ENCODE results near the gene ATP10A. TPM values are rescaled to one million over a fixed set of nuclear protein-coding genes. Genes with fewer than 3 reads are reported as not detected.

Gene ATP10A
- total RNA-seq, 2 experiments from 2014 or later: 20.5 to 22.4 TPM

DNA sequence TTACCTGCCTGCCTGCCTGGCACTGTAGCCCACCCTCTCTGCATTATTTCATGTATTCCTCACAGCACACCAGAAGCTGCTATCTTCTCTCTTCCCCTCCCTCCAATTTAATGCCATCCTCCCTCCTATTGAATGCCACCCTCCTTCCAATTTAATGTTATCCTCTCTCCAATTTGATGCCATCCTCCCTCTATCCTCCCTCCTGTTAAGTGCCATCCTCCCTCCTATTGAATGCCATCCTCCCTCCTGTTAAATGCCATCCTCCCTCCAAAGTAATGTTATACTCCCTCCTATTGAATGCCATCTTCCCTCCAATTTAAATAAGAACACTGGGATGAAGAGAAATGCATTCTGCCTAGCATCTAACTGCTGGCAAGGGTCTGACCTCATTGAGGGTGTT, 11.1 kb downstream of the ATP10A start:
- ChIA-PET CTCF (interaction anchor here (1.2 kb wide), 1 partner anchor 10 kb away, joined by 3 read pairs; no protein-coding TSS in a partner anchor), POLR2A (no interaction called here)
- DNase-seq: no peak
- Mint-ChIP-seq H3K4me3 (peak overlapping the region; percentile 18), H3K4me1 (peaks cover 92% of the 10 kb centered on the region), H3K27me3 (no peaks in the 10 kb centered on the region), H3K9me3 (ENCODE audit: low read depth) (peaks cover 3% of the 10 kb centered on the region), H3K27ac (peak overlapping the region; percentile 100), H3K36me3 (ENCODE audit: low read depth) (peaks cover 34% of the 10 kb centered on the region)
- no peak for ATAC-seq
- intact Hi-C loops (cut with DNase I, micrococcal nuclease): loop anchor here in 1 of 2 experiments (5.0 kb wide), 1 partner anchor 415 kb away; the partner anchor contains the start of gene UBE3A

DNA sequence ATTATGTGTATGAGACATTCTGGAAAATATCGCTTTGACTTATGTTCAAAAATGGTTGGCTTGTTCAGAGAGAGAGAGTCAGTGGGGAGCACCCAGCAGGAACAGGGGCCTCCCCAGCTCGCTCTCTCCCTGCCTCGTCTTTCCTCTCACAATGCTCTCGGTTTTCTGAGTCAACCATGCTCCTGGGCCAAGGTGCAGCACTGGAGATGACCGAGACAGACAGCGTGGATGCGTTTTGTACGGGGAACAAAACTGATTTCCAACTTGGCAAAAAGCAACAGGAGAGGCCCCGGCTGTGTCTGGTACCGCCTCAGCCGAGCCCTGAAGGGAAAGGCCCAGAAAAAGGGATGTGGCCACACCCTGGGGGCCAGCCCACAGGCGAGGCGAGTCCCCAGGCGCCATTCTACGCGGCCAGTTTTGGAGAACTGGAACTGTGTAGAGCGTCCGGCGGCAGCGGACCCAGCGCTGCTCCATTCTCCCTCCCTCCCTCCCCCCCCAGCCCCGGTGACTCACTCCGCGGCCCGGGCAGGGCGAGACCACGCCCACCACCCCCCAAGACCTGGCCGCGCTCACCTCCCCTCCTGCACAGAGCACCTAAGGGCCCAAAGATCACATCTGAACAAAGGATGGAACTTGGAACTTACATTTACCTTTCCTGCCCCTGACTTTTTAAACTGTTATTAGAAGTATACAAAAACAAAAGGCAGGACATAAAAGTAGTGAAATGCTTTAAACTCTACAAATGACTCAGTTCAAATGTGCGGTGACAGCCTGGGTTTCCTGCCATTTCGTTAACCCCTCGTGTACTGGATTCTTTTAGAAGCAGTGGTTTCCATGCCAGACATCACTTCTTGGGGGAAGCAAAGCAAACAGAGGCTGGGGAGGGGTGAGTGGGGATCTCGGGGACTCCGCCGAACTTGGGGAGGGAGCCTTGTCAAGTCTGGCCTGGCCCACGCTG, 12.7 kb downstream of the ATP10A start:
- Mint-ChIP-seq H3K27ac (peak overlapping the region; percentile 100), H3K9me3 (ENCODE audit: low read depth) (peaks cover under 1% of the 10 kb centered on the region), H3K27me3 (no peaks in the 10 kb centered on the region), H3K4me1 (peaks cover 92% of the 10 kb centered on the region), H3K36me3 (ENCODE audit: low read depth) (peaks cover 26% of the 10 kb centered on the region), H3K4me3 (peak overlapping the region; percentile 76)
- POLR2A ChIA-PET: interaction anchor here (0.6 to 1.0 kb wide), 2 partner anchors 61 to 108 kb away, joined by 3 to 4 read pairs; no protein-coding TSS in a partner anchor
- CTCF ChIA-PET: interaction anchor here (1.1 kb wide), 1 partner anchor 10 kb away, joined by 3 read pairs; no protein-coding TSS in a partner anchor
- ATAC-seq (peak; percentile 79), DNase-seq (peak; percentile 87)
- intact Hi-C loops (cut with DNase I, micrococcal nuclease): loop anchor here (1.0 to 5.0 kb wide), 7 partner anchors 10 to 413 kb away; partner anchors contain the start of gene UBE3A (in 2 of the 2)

DNA sequence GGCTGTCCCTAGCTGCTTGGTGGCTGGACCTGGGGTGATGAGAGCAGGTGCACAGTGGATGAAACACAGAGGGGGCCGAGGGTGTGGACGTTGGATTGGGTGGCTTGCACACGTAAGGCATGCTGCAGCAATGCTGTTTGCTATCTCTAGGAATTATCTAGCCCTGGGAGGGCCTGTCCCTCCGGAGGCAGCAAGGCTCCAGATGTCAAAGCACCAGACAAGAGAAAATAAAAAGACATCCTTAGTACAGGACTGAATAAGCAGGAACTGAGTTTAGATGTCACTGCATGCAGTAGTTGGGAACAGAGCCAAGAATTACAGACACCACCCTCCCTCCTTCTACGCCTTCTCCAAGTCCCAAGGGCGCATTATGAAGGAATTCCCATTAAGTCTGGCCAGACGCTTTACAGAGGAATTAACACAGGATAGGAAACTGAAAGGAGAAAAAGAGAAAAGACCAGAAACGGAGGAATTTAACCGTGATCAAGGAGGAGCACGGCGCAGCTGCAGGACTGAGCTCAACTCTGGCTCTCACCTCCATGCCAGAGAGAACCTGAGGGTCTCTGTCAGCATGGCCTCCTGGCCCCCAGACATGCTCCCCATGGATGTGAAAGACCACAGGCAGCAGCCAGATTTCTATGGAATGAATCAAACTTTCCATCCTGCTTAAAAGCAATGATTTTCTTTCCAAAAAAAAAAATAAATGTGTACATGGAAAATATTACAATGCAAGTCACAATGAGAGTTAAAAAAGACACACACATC, 13.8 kb downstream of the ATP10A start:
- Mint-ChIP-seq H3K4me1 (peaks cover 90% of the 10 kb centered on the region), H3K4me3 (peak overlapping the region; percentile 76), H3K36me3 (ENCODE audit: low read depth) (peaks cover 28% of the 10 kb centered on the region), H3K27ac (peak overlapping the region; percentile 100), H3K27me3 (no peaks in the 10 kb centered on the region), H3K9me3 (ENCODE audit: low read depth) (no peaks in the 10 kb centered on the region)
- DNase-seq: peak; percentile 54
- intact Hi-C loops (cut with DNase I, micrococcal nuclease): loop anchor here (1.0 to 10.0 kb wide), 3 partner anchors 56 to 235 kb away; no protein-coding TSS in a partner anchor
- ChIA-PET POLR2A (interaction anchor here (0.6 to 2.0 kb wide), 5 partner anchors 8 to 109 kb away, joined by 3 to 4 read pairs (median 4); no protein-coding TSS in a partner anchor), CTCF (interaction anchor here (0.6 to 1.1 kb wide), 2 partner anchors 11 to 18 kb away, joined by 3 read pairs; no protein-coding TSS in a partner anchor)
- ATAC-seq: peak; percentile 25

DNA sequence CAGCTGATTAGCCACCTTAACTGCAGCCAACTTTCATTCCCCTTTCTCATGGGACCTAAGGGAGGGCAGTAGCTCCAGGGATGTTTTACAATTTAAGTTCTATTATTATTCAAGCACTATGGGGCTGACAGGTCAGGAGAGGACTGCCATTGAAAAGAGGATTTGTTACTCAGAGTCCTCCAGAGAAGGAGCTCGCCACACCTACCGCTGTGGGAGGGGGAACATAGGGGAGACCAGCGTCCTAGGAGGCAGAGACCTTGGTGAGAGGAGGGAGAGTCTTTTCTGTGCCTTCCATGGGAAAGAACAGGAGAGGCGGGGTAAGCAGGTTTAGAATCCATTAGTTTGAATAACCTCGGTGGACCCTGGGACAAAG, 14.4 kb downstream of the ATP10A start:
- POLR2A ChIA-PET: interaction anchor here (1.2 to 2.0 kb wide), 2 partner anchors 9 to 11 kb away, joined by 3 to 4 read pairs; no protein-coding TSS in a partner anchor
- intact Hi-C loops (cut with DNase I, micrococcal nuclease): loop anchor here (1.0 to 10.0 kb wide), 3 partner anchors 57 to 236 kb away; no protein-coding TSS in a partner anchor
- ATAC-seq (no peak), DNase-seq (no peak)
- Mint-ChIP-seq H3K27me3 (no peaks in the 10 kb centered on the region), H3K9me3 (ENCODE audit: low read depth) (no peaks in the 10 kb centered on the region), H3K4me3 (peak overlapping the region; percentile 76), H3K4me1 (peaks cover 89% of the 10 kb centered on the region), H3K36me3 (ENCODE audit: low read depth) (peaks cover 29% of the 10 kb centered on the region), H3K27ac (peak overlapping the region; percentile 100)
- CTCF ChIA-PET: no interaction called here

DNA sequence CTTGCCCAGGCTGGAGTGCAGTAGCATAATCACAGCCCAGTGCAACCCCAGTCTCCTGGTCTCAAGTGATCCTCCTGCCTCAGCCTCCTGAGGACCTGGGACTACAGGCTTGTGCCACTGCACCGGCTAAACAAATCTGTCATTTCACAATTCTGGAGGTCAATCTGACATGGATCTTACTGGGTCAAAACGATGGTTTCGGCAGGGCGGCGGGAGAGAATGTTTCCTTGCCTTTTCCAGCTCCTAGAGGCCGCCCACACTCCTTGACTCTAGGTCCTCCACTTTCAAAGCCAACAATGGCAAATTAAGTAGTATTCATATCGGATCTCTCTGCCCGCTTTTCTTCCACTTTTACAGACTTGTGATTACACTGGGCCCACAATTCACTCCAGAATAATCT, 14.8 kb downstream of the ATP10A start:
- Mint-ChIP-seq H3K36me3 (ENCODE audit: low read depth) (peaks cover 30% of the 10 kb centered on the region), H3K4me1 (peaks cover 88% of the 10 kb centered on the region), H3K27ac (peak overlapping the region; percentile 100), H3K4me3 (peak overlapping the region; percentile 76), H3K9me3 (ENCODE audit: low read depth) (no peaks in the 10 kb centered on the region), H3K27me3 (no peaks in the 10 kb centered on the region)
- ATAC-seq (no peak), DNase-seq (no peak)
- ChIA-PET CTCF (interaction anchor here (1.2 to 1.8 kb wide), 2 partner anchors 25 to 41 kb away, joined by 3 to 6 read pairs; no protein-coding TSS in a partner anchor), POLR2A (interaction anchor here (1.2 to 2.0 kb wide), 2 partner anchors 9 to 12 kb away, joined by 3 to 4 read pairs; no protein-coding TSS in a partner anchor)
- intact Hi-C loops (cut with DNase I, micrococcal nuclease): loop anchor here in 1 of 2 experiments (10.0 kb wide), 1 partner anchor 236 kb away; no protein-coding TSS in a partner anchor

DNA sequence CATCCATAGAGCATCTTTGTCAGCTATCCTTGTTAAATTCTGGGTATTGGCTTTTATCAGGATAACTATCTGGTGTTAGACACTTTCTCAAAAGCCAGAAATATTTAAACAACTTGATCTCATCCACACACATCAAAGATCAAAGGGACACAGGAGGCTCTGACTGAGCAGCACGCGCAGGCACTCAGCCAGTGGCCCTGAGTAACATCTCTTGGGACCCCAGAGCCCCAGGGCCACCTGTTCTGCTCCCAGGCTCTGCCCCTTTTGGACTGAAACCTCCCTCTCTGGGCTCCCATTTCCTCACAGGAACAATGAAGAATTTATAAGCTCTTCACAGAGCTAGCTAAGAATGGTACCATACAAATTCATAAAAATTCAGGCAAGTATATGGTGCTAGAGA, 16.1 kb downstream of the ATP10A start:
- Mint-ChIP-seq H3K27ac (peak overlapping the region; percentile 73), H3K4me3 (no peak overlapping the region), H3K27me3 (no peaks in the 10 kb centered on the region), H3K9me3 (ENCODE audit: low read depth) (no peaks in the 10 kb centered on the region), H3K36me3 (ENCODE audit: low read depth) (peaks cover 24% of the 10 kb centered on the region), H3K4me1 (peaks cover 85% of the 10 kb centered on the region)
- POLR2A ChIA-PET: no interaction called here
- CTCF ChIA-PET: interaction anchor here (0.7 to 1.8 kb wide), 6 partner anchors 9 to 40 kb away, joined by 3 to 6 read pairs (median 3); no protein-coding TSS in a partner anchor
- no peak for DNase-seq
- intact Hi-C loops (cut with DNase I, micrococcal nuclease): loop anchor here in 1 of 2 experiments (2.0 to 10.0 kb wide), 3 partner anchors 14 to 238 kb away; no protein-coding TSS in a partner anchor
- no peak for ATAC-seq

DNA sequence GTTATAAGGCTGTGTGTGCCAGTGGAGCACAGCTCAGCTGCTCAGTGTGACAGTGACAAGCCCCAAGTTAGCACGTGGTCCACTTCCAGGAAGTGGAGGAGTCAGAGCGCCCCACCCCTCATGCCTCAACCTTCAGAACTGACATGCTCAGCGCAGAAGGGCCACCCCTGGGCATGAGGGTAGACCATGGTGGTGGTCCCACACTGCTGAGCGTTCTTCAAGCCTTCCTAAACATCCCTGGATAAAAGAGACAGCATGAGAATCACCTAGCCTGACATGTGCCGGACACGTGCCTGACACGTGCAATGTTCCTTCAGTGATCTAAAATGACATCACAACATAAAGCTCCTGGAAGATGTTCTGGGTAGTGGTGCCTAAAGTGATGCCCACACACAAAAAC, 16.8 kb downstream of the ATP10A start:
- H3K27me3 Mint-ChIP-seq: no peaks in the 10 kb centered on the region
- H3K4me3 Mint-ChIP-seq: no peak overlapping the region
- DNase-seq (peak; percentile 81), ATAC-seq (peak; percentile 38)
- intact Hi-C loops (cut with DNase I, micrococcal nuclease): loop anchor here in 1 of 2 experiments (2.0 to 10.0 kb wide), 3 partner anchors 14 to 238 kb away; no protein-coding TSS in a partner anchor
- peaks cover 24% of the 10 kb centered on the region for H3K36me3 Mint-ChIP-seq (ENCODE audit: low read depth)
- peak overlapping the region; percentile 90 for H3K27ac Mint-ChIP-seq
- peaks cover 82% of the 10 kb centered on the region for H3K4me1 Mint-ChIP-seq
- CTCF ChIA-PET: interaction anchor here (0.5 to 1.8 kb wide), 5 partner anchors 9 to 40 kb away, joined by 3 to 6 read pairs (median 3); no protein-coding TSS in a partner anchor
- POLR2A ChIA-PET: no interaction called here
- no peaks in the 10 kb centered on the region for H3K9me3 Mint-ChIP-seq (ENCODE audit: low read depth)

DNA sequence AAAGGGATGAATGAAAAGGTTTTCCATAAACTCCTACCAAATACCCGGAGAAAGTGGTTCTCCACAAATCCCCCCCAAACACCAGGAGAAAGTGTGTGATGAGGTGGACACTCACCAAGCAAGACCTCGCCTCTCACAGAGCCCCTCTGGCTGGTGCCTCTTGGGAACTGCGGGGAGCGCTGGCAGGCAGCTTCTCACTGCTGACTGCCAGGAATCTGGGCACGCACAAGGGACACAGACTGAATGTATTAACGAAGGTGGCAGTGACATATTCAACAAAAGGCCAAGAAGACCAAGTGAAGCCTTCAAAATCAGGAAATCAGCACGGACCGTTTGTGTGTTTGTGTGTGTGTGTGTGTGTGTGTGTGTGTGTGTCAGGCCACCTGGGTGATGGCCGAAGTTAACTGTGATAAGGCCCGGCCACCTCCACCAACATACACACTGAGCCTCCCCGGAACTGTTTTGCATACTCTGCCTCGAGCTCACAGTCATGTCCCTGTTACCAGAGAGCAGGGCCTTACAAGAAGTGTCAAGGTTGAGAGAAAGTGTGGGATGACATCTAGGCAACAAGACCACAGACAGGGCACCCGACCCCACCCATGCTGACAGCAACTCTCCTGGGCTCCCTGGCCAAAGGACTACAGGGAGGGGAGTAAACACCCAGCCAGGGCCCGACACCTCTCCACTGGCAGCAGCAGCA, 18.0 kb downstream of the ATP10A start:
- Mint-ChIP-seq H3K27me3 (no peaks in the 10 kb centered on the region), H3K9me3 (ENCODE audit: low read depth) (no peaks in the 10 kb centered on the region), H3K36me3 (ENCODE audit: low read depth) (peaks cover 31% of the 10 kb centered on the region), H3K27ac (peak overlapping the region; percentile 90), H3K4me1 (peaks cover 80% of the 10 kb centered on the region), H3K4me3 (no peak overlapping the region)
- ATAC-seq (no peak), DNase-seq (no peak)
- intact Hi-C loops (cut with DNase I, micrococcal nuclease): loop anchor here in 1 of 2 experiments (10.0 kb wide), 1 partner anchor 240 kb away; no protein-coding TSS in a partner anchor
- CTCF ChIA-PET: no interaction called here
- POLR2A ChIA-PET: no interaction called here

DNA sequence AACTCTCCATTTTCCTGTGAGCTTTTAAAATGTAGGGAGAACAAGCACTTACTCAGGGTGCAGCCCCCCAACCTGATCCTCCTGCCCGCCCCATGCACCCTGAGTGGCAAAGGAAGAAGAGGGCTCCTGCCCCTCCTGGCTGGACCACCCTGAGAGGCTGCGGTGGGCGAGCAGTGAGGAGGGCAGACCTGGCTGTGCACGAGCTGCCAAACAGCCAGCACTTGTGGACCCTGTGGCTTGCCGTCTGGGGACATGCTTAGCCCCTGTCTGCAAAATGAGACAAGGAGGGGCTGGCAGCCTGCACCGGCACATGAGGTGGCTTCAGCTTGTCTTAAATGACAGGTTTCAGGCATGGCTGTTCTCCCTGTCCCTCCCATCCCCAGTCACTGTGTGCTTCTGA, 18.6 kb downstream of the ATP10A start:
- ATAC-seq: no peak
- no peak overlapping the region for H3K4me3 Mint-ChIP-seq
- no peaks in the 10 kb centered on the region for H3K9me3 Mint-ChIP-seq (ENCODE audit: low read depth)
- no peaks in the 10 kb centered on the region for H3K27me3 Mint-ChIP-seq
- peaks cover 35% of the 10 kb centered on the region for H3K36me3 Mint-ChIP-seq (ENCODE audit: low read depth)
- CTCF ChIA-PET: no interaction called here
- no peak for DNase-seq
- H3K27ac Mint-ChIP-seq: peak overlapping the region; percentile 90
- intact Hi-C loops (cut with DNase I, micrococcal nuclease): loop anchor here in 1 of 2 experiments (10.0 kb wide), 1 partner anchor 240 kb away; no protein-coding TSS in a partner anchor
- peaks cover 79% of the 10 kb centered on the region for H3K4me1 Mint-ChIP-seq
- POLR2A ChIA-PET: no interaction called here

DNA sequence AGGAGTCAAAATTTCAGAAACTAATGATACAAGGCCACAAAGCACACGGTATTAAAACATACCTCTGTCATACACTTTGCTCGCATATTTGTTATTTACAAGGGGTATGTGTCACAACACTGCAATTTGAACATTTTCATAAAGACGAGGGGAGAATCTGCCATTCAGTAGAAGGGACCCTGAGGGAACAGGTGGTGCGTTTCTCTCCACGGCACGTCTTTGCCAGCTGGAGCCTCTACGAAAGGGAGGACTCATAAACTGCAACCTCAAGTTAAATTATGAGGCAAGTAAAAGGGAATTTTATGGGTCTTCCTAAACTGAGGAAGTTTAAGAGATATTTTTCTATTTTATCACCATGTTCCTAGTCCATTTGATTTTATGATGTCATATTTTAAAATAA, 19.1 kb downstream of the ATP10A start:
- ATAC-seq (no peak), DNase-seq (no peak)
- Mint-ChIP-seq H3K9me3 (ENCODE audit: low read depth) (no peaks in the 10 kb centered on the region), H3K27me3 (no peaks in the 10 kb centered on the region), H3K27ac (peak overlapping the region; percentile 45), H3K4me1 (peaks cover 79% of the 10 kb centered on the region), H3K36me3 (ENCODE audit: low read depth) (peaks cover 35% of the 10 kb centered on the region), H3K4me3 (no peak overlapping the region)
- intact Hi-C loops (cut with DNase I, micrococcal nuclease): loop anchor here in 1 of 2 experiments (10.0 kb wide), 1 partner anchor 241 kb away; no protein-coding TSS in a partner anchor
- ChIA-PET CTCF (interaction anchor here (0.7 kb wide), 1 partner anchor 90 kb away, joined by 3 read pairs; no protein-coding TSS in a partner anchor), POLR2A (interaction anchor here (1.4 kb wide), 1 partner anchor 18 kb away, joined by 3 read pairs; no protein-coding TSS in a partner anchor)
